ENCODE data around the gene URI1. TPM values are rescaled to one million over a fixed set of nuclear protein-coding genes. Genes with fewer than 3 reads are reported as not detected.
A peak's percentile ranks its signal among the peaks of the same experiment; 100 is the strongest.

URI1 gene
- 10 to 100 TPM; 44.8 to 64.6 (median 53.9) TPM for total RNA-seq
- polyA plus RNA-seq = 10 to 100 TPM; 23.8 to 31.7 (median 25.6) TPM
- long read RNA-seq, donor 1, transcript URI1-202 (11 exons, 3,444 nt) = major isoform, 9 of 31 reads
- long read RNA-seq, donor 1, partial matches to known transcripts = 18 of 31 reads
- long read RNA-seq, donor 1, other reads (novel, unspliced or antisense) = 0 of 31 reads
- long read RNA-seq, donor 2, transcript URI1-202 (11 exons, 3,444 nt) = major isoform, 5 of 23 reads
- long read RNA-seq, donor 2, partial matches to known transcripts = 14 of 23 reads
- long read RNA-seq, donor 2, other reads (novel, unspliced or antisense) = 0 of 23 reads

DNA sequence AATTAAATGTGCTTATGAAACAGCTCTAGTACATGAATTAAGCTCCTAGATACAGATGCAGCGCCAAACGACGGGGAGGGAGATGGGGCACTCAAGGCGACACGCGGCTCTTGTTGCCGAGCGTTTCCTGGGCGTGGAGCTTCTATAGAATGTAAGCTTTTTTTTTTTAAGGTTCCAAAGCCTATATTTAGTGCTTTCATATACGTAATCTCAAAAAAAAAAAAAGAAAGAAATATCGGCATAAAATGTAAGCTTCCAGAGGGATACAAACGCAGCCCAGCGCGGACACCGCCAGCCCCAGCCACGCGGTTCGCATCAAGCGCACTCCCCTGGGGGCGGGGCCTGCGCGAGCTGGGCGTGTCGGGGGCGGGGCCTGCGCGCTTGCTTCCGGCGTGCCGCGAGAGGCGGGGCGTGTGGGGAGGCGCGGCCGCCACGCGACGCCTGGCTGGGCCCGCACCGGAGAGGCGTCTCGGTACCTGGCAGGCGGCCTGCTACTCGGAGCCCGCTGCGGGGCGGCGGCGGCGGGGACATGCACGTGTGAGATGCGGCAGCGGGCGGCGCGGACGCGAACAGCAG, at the start of gene URI1:
TSS of gene URI1 (plus strand) at position 412 of the 576 bp plus-strand sequence. CDS start 309 bp downstream, outside the sequence.
- peak; percentile 98 for DNase-seq
- TF ChIP-seq POLR2A (IDR thresholded peaks at IDR 0.05) = peak in 1 of 3 donors; percentile 45
- TF ChIP-seq, protein P1, sequence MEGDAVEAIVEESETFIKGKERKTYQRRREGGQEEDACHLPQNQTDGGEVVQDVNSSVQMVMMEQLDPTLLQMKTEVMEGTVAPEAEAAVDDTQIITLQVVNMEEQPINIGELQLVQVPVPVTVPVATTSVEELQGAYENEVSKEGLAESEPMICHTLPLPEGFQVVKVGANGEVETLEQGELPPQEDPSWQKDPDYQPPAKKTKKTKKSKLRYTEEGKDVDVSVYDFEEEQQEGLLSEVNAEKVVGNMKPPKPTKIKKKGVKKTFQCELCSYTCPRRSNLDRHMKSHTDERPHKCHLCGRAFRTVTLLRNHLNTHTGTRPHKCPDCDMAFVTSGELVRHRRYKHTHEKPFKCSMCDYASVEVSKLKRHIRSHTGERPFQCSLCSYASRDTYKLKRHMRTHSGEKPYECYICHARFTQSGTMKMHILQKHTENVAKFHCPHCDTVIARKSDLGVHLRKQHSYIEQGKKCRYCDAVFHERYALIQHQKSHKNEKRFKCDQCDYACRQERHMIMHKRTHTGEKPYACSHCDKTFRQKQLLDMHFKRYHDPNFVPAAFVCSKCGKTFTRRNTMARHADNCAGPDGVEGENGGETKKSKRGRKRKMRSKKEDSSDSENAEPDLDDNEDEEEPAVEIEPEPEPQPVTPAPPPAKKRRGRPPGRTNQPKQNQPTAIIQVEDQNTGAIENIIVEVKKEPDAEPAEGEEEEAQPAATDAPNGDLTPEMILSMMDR (IDR thresholded peaks at IDR 0.05 in 8 of 11, conservative IDR thresholded peaks at IDR 0.05 in 3 of 11) = peak in 2 of 11 experiments; percentile 10 to 22
- peak; percentile 77 to 83 (median 82) for TF ChIP-seq POLR2AphosphoS5 (IDR thresholded peaks at IDR 0.05)
- Histone ChIP-seq H3K9me3 (peaks cover 0 to 10% (median 2%) of the 10 kb centered on the region in 8 donors), H3K36me3 (no peaks in the 10 kb centered on the region), H3K27me3 (replicated peaks in 1 of 7) (no peaks in the 10 kb centered on the region), H3K4me1 (peaks cover 25 to 54% (median 49%) of the 10 kb centered on the region in 6 donors), H3K27ac (peak within 1 kb of the TSS; percentile 61 to 94 (median 84)), H3K4me3 (peak within 1 kb of the TSS; percentile 72 to 94 (median 90))
- intact Hi-C loops (cut with DNase I; ENCODE audit: low total_unique reads) = no loop called here
- WGBS, 5 donors = 0 to 1% (median 0%) methylated on average over 41 to 59 of the region's 59 CpGs

DNA sequence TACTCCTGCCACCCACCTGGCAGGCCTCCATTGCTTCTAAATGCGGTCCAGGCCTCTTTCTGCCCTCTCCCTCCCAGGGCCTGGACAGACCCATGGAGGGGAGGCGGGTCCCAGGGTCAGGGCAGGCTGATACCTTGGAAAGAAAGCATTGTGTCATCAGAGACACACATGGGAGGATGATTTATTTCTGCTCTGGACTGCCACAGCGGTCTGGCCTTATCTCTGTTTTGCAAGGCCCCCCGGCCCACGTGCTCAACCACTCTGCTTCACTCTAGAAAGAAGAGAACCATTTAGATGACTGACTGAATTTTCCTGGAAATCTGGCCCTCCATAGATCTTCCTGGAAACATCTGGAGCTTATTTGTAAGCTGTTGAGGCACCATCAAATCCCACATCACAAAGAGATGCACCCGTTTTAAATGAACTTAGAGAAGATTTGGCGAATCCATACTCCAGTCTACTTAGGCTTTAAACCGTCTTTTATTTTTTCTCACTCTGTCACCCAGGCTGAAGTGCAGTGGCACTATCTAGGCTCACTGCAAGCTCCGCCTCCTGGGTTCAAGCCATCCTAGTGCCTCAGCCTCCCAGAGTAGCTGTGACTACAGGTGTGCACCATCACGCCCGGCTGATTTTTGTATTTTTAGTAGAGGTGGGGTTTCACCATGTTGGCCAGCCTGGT, 48.3 kb upstream of the URI1 start:
- intact Hi-C loops (cut with DNase I; ENCODE audit: low total_unique reads) = no loop called here
- Histone ChIP-seq H3K4me1 (no peaks in the 10 kb centered on the region), H3K9me3 (no peaks in the 10 kb centered on the region), H3K4me3 (no peak overlapping the region), H3K27me3 (replicated peaks in 1 of 7) (peaks cover 0 to 5% (median 0%) of the 10 kb centered on the region in 7 donors), H3K27ac (no peak overlapping the region), H3K36me3 (no peaks in the 10 kb centered on the region)
- no peak for DNase-seq
- WGBS, 5 donors = 48 to 62% (median 54%) methylated on average over 11 of the region's 11 CpGs
- no peak for TF ChIP-seq POLR2A (IDR thresholded peaks at IDR 0.05)
- TF ChIP-seq, protein P1 (IDR thresholded peaks at IDR 0.05 in 8 of 11, conservative IDR thresholded peaks at IDR 0.05 in 3 of 11) = no peak
- no peak for TF ChIP-seq POLR2AphosphoS5 (IDR thresholded peaks at IDR 0.05)

DNA sequence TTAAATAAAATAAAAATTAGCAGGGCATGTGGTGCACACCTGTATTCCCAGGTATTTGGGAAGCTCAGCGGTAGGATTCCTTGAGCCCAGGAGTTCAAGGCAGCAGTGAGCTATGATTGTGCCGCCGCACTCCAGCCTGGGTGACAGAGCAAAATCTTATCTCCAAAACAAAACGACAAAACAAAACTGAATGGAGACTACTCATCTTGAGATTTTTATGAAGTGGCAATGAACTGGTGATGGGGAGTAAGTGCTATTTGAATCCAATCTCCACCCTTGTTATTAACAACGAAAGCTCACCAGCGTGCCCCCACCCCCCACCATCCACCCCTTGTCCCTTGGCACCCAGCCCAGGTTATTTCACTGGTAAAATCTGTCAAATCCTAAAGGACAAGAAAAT, 45.2 kb upstream of the URI1 start:
- Histone ChIP-seq H3K4me1 (no peaks in the 10 kb centered on the region), H3K36me3 (no peaks in the 10 kb centered on the region), H3K27me3 (replicated peaks in 1 of 7) (peaks cover 0 to 5% (median 0%) of the 10 kb centered on the region in 7 donors), H3K4me3 (no peak overlapping the region), H3K27ac (no peak overlapping the region), H3K9me3 (no peaks in the 10 kb centered on the region)
- TF ChIP-seq, protein P1 (IDR thresholded peaks at IDR 0.05 in 8 of 11, conservative IDR thresholded peaks at IDR 0.05 in 3 of 11) = no peak
- TF ChIP-seq POLR2AphosphoS5 (IDR thresholded peaks at IDR 0.05) = no peak
- TF ChIP-seq POLR2A (IDR thresholded peaks at IDR 0.05) = no peak
- DNase-seq = no peak
- 33 to 68% (median 51%) methylated on average over 6 of the region's 6 CpGs for WGBS, 5 donors
- intact Hi-C loops (cut with DNase I; ENCODE audit: low total_unique reads) = no loop called here

GRCh38 chr19:29897466-29897865, 44.6 kb upstream of the URI1 start:
- TF ChIP-seq, protein P1 (IDR thresholded peaks at IDR 0.05 in 8 of 11, conservative IDR thresholded peaks at IDR 0.05 in 3 of 11) = no peak
- TF ChIP-seq POLR2A (IDR thresholded peaks at IDR 0.05) = no peak
- TF ChIP-seq POLR2AphosphoS5 (IDR thresholded peaks at IDR 0.05) = no peak
- no peaks in the 10 kb centered on the region for H3K4me1 ChIP-seq
- H3K27ac ChIP-seq = no peak overlapping the region
- 42 to 71% (median 55%) methylated on average over 3 of the region's 3 CpGs for WGBS, 5 donors
- no peak for DNase-seq
- H3K36me3 ChIP-seq = no peaks in the 10 kb centered on the region
- intact Hi-C loops (cut with DNase I; ENCODE audit: low total_unique reads) = no loop called here
- H3K27me3 ChIP-seq (replicated peaks in 1 of 7) = peaks cover 0 to 5% (median 0%) of the 10 kb centered on the region in 7 donors
- no peak overlapping the region for H3K4me3 ChIP-seq
- H3K9me3 ChIP-seq = no peaks in the 10 kb centered on the region

Measured in spleen (tissue), 13 donors.